Natural killer cell treated with Interleukin-12 subunit alpha and Interleukin-12 subunit beta and Interleukin-15 and Interleukin-18, amount 100 ng/mL, for 72 hours (primary cell): ENCODE measurements around the gene GPR160. TPM values are rescaled to one million over a fixed set of nuclear protein-coding genes. Genes with fewer than 3 reads are reported as not detected.
A peak's percentile ranks its signal among the peaks of the same experiment; 100 is the strongest.
"Not testable (repeated sequence)": the region's sequence is repeated elsewhere in the genome, so short reads cannot be mapped to it uniquely, and the experiment has no call there.

Source experiments
- ATAC-seq, 2 donors: fragments of 150-1000 bp; cut with Tn5 transposase in 1 of 2; sonication (Bioruptor Pico), chemical (Tn5 transposase) in 1 of 2; 2 replicates each; pipeline ENCODE4 v1.10.0; 2021
- DNase-seq: peaks from one replicate; pipeline ENCODE4 v3.0.0; 2022; ENCODE audit warnings: low spot score
- H3K27ac Mint-ChIP-seq, 2 donors: 1 replicate in 1 of 2; 2 replicates in 1 of 2; pipeline ENCODE4 v1.8.0; 2022; ENCODE audit warnings: mixed read lengths in 2 of 2, mild to moderate bottlenecking in 1 of 2, moderate library complexity in 1 of 2
- H3K27me3 Mint-ChIP-seq, 2 donors: 1 replicate in 1 of 2; 2 replicates in 1 of 2; pipeline ENCODE4 v1.8.0; 2022; ENCODE audit warnings: mixed read lengths in 2 of 2
- H3K36me3 Mint-ChIP-seq: one replicate; pipeline ENCODE4 v1.8.0; 2022; ENCODE audit warnings: mixed read lengths
- H3K4me1 Mint-ChIP-seq, 2 donors: 1 replicate in 1 of 2; 2 replicates in 1 of 2; pipeline ENCODE4 v1.8.0; 2022; ENCODE audit warnings: low read depth in 2 of 2, mixed read lengths in 2 of 2, mild to moderate bottlenecking in 1 of 2
- H3K4me3 Mint-ChIP-seq: one replicate; pipeline ENCODE4 v1.8.0; 2022; ENCODE audit warnings: mixed read lengths
- H3K9me3 Mint-ChIP-seq: 2 replicates; pipeline ENCODE4 v1.8.0; 2022; ENCODE audit warnings: mixed read lengths
- total RNA-seq, 2 donors: library from RNA; stranded (reverse); gene quantifications; one replicate each; pipeline ENCODE4 v1.2.3, GENCODE V29; 2022

The GPR160 gene
- total RNA-seq, 2 donors from 2014 or later = 12.1 to 12.4 TPM

DNA sequence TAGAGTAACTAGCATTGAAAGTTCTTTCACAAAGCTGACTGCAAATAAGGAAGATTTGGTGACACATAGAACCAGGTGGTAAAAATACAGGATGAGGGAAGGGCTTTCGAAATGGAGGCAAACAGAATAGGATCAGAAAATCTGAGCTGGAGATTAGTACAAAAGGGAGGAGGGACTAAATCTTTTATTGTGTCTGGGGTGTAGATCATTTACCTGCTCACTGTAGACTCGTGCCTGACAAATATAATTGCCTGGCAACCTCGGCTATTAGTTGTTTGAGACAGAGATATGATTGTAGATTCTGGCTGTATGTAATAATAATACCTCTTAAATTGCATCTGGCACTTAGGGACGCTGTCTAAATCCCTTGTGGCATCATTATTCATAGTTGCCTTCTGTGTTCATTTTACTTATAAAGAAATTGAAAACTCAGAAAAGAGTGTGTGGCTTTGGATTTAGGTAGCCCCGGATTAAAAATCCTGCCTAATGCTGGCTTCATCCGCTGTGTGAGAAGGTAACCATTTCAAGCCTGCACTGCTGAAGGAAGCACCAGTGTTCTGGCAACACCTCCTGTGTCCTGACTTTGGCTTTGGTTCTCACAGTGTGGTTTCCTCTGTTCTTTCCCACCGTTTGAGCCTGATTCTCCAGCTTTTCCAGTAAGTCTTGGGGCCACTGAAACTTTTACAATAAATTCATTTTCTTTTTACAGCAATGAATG lies 25.0 kb upstream of the GPR160 start:
- H3K9me3 Mint-ChIP-seq = no peaks in the 10 kb centered on the region
- H3K4me3 Mint-ChIP-seq = no peak overlapping the region
- H3K36me3 Mint-ChIP-seq = no peaks in the 10 kb centered on the region
- peaks cover 9 to 11% of the 10 kb centered on the region in 2 donors for H3K27me3 Mint-ChIP-seq
- peaks cover 0 to 5% of the 10 kb centered on the region in 2 donors for H3K4me1 Mint-ChIP-seq
- ATAC-seq (no peak), DNase-seq (no peak)
- no peak overlapping the region for H3K27ac Mint-ChIP-seq

DNA sequence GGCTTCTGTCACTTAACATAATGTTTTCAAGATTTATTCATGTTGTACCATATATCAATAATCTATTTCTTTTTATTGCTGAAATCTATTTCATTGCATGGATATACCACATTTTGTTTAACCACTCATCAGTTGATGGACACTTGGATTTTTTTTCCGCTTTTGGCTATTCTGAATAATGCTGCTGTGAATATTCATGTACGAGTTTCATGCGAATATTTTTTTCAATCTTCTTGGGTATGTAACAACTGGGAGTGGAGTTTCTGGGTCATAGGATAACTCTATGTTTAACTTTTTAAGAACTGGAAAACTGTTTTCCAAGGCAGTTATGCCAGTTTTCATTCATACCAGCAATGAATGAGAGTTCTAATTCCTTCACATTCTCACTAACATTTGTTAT lies 21.7 kb upstream of the GPR160 start:
- Mint-ChIP-seq H3K36me3 (no peaks in the 10 kb centered on the region), H3K27me3 (peaks cover 18 to 19% of the 10 kb centered on the region in 2 donors), H3K4me3 (no peak overlapping the region)

DNA sequence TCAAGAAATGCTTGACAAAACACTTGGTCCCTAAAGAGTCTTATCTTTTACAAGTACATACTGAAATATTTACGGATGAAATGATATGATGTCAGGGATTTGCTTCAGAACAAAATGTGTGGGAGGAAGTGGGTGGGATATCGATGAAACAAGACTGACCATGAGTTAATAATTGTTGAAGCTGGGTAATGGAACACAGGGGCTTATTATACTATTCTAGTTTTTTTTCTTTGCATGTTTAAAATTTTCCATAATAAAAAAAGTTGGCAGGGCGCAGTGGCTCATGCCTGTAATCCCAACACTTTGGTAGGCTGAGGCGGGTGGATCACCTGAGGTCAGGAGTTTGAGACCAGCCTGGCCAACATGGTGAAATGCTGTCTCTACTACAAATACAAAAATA lies 18.5 kb upstream of the GPR160 start:
- H3K27me3 Mint-ChIP-seq = peaks cover 25 to 28% of the 10 kb centered on the region in 2 donors
- H3K27ac Mint-ChIP-seq, ATAC-seq, DNase-seq, H3K36me3 Mint-ChIP-seq, H3K4me1 Mint-ChIP-seq, H3K4me3 Mint-ChIP-seq, H3K9me3 Mint-ChIP-seq: not testable (repeated sequence)

More for the DNA sequence above, 21.7 kb upstream of the GPR160 start:
- no peak overlapping the region for H3K27ac Mint-ChIP-seq
- H3K4me1 Mint-ChIP-seq = peaks cover 0 to 5% of the 10 kb centered on the region in 2 donors
- no peak for DNase-seq
- no peaks in the 10 kb centered on the region for H3K9me3 Mint-ChIP-seq
- no peak for ATAC-seq

DNA sequence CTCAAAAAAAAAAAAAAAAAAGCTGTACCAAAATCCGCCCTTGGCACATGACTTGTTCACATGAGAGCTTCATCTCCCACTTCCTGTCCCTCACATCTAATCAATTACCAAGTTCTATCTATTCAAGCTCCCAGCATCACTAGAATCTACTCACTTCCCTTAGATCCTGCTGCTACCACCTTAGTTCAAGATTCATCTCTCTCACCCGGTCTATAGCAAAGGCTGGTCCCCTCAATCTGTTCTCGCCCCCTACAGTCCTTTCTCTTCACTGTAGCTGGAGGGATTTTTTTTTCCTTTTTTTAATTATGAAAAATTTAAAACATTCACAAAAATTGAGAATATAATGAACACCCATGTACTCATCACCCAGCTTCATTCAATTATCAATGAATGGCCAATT lies 16.7 kb upstream of the GPR160 start:
- no peak for ATAC-seq
- H3K27me3 Mint-ChIP-seq = peaks cover 29 to 40% of the 10 kb centered on the region in 2 donors
- no peaks in the 10 kb centered on the region for H3K36me3 Mint-ChIP-seq
- DNase-seq = no peak
- H3K27ac Mint-ChIP-seq = no peak overlapping the region
- no peak overlapping the region for H3K4me3 Mint-ChIP-seq
- H3K9me3 Mint-ChIP-seq = no peaks in the 10 kb centered on the region
- peaks cover 4 to 5% of the 10 kb centered on the region in 2 donors for H3K4me1 Mint-ChIP-seq

DNA sequence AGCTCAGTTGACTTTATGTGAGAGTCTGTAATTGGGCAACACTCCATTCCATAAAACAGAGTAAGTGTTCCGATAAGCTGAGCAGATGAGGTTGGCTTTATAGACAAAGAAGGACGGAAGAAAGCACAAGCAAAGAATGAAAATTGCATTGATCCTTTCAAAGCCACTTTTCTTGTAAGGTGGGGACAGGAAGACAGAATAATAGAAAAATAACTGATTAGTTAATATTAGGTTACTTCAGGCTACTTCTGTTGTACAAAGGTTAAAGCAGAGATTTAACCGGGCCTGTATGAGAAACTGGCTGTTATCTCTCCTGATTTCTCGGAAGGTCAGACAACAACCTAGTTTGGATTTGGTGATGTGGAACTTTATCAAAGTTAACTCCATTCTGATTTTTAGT lies 15.5 kb upstream of the GPR160 start:
- H3K27me3 Mint-ChIP-seq = peaks cover 18 to 31% of the 10 kb centered on the region in 2 donors
- DNase-seq (no peak), ATAC-seq (no peak)
- no peak overlapping the region for H3K27ac Mint-ChIP-seq
- H3K4me1 Mint-ChIP-seq = peaks cover 6 to 9% of the 10 kb centered on the region in 2 donors
- H3K36me3 Mint-ChIP-seq = no peaks in the 10 kb centered on the region
- H3K4me3 Mint-ChIP-seq = no peak overlapping the region
- no peaks in the 10 kb centered on the region for H3K9me3 Mint-ChIP-seq

DNA sequence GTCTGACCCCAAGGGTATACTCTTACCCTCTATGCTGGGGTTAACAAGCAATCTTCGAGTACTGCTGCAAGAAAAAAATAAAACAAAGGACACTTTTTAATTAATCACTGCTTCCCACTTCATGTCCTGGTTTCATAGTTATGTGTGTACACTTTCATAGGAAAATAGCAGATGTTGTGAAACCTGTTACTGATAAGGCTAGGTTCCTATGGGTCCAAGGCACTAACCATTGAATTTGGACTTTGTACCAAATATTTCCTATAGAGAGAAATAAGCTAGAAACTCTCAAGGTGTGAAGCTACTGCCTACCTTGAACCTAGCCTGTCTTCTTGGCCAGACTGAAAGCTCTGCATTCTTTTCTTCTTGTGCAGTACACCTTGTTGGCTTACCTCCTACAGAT lies 14.6 kb upstream of the GPR160 start:
- H3K27me3 Mint-ChIP-seq = peaks cover 18 to 29% of the 10 kb centered on the region in 2 donors
- DNase-seq = no peak

DNA sequence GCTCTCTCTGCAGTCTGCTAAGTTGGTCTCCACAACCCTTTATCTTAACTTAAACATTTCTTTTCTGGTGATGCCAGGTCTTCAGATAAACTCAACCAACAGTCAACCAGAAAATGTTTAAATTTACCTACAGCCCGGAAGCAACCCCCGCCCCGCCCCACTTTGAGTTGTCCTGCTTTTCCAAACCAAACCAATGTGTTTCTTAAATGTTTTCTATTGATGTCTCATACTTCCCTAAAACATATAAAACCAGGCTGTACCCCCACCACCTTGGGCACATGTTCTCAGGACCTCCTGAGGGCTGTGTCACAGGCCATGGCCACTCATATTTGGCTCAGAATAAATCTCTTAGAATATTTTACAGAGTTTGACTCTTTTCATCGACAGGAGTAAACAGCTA lies 13.2 kb upstream of the GPR160 start:
- DNase-seq (no peak), ATAC-seq (no peak)
- peaks cover 10 to 15% of the 10 kb centered on the region in 2 donors for H3K4me1 Mint-ChIP-seq
- H3K36me3 Mint-ChIP-seq = no peaks in the 10 kb centered on the region
- no peak overlapping the region for H3K27ac Mint-ChIP-seq
- H3K27me3 Mint-ChIP-seq = peaks cover 15 to 20% of the 10 kb centered on the region in 2 donors
- no peak overlapping the region for H3K4me3 Mint-ChIP-seq
- H3K9me3 Mint-ChIP-seq = no peaks in the 10 kb centered on the region

More for the DNA sequence above, 14.6 kb upstream of the GPR160 start:
- Mint-ChIP-seq H3K36me3 (no peaks in the 10 kb centered on the region), H3K9me3 (no peaks in the 10 kb centered on the region), H3K4me3 (no peak overlapping the region), H3K4me1 (peaks cover 10 to 15% of the 10 kb centered on the region in 2 donors), H3K27ac (no peak overlapping the region)
- no peak for ATAC-seq

DNA sequence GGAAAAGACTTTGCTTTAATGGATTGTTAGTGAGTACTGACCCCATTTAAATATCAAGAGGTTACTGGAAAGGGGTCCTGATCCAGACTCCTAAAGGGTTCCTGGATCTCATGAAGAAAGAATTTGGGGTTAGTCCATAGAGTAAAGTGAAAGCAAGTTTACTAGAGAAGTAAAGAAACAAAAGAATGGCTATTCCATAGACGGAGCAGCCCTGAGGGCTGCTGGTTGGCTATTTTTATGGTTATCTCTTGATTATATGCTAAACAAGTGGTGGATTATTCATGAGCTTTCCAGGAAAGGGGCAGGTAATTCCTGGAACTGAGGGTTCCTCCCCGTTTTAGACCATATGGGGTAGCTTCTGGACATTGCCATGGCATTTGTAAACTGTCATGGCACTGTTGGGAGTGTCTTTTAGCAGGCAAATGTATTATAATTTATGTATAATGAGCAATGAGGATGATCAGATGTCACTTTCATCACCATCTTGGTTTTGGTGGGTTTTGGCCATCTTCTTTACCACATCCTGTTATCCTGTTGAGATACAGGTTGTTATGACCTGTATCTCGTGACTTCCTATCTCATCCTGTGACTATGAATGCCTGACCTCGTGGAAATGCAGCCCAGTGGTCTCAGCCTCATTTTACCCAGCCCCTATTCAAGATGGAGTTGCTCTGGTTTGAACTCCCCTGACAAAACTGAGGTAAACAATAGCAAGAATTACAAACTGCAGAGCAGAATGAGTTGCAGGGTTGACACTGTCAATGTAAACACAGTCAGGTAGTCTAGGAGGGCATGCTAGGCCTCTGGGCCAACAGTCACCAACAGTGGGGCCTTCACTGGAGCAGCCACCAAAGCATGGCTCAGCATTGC lies 10.3 kb upstream of the GPR160 start:
- no peak for DNase-seq
- Mint-ChIP-seq H3K27me3 (peaks cover 5 to 13% of the 10 kb centered on the region in 2 donors), H3K4me3 (no peak overlapping the region), H3K9me3 (no peaks in the 10 kb centered on the region), H3K27ac (peak overlapping the region in 1 of 2 donors; percentile 22), H3K4me1 (peaks cover 10 to 15% of the 10 kb centered on the region in 2 donors), H3K36me3 (no peaks in the 10 kb centered on the region)
- ATAC-seq = peak in 1 of 2 donors; percentile 61

DNA sequence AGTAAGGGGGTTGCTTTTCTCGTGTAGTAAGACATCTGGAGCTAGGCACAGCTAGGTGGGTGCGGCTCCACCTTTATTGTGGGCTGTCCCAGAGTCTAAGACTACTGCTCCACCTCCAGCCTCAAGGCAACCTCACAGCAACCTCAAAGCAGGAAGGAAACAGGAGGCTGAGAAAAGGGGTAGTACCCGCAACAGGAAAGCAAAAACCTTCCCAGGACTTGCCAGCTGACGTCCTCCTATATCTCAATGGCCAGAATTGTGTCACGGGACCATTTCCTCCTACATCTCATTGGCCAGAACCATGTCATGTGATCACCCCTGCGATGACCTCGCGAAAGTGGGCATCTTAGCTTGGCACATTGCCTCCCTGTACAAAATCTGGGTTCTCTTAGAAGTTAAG lies 4.3 kb upstream of the GPR160 start:
- no peak for DNase-seq
- H3K4me1 Mint-ChIP-seq = peaks cover 12% of the 10 kb centered on the region in 2 donors
- H3K27me3 Mint-ChIP-seq = peaks cover 0 to 9% of the 10 kb centered on the region in 2 donors
- no peak overlapping the region for H3K27ac Mint-ChIP-seq
- no peak overlapping the region for H3K4me3 Mint-ChIP-seq
- ATAC-seq = no peak
- no peaks in the 10 kb centered on the region for H3K36me3 Mint-ChIP-seq
- no peaks in the 10 kb centered on the region for H3K9me3 Mint-ChIP-seq

DNA sequence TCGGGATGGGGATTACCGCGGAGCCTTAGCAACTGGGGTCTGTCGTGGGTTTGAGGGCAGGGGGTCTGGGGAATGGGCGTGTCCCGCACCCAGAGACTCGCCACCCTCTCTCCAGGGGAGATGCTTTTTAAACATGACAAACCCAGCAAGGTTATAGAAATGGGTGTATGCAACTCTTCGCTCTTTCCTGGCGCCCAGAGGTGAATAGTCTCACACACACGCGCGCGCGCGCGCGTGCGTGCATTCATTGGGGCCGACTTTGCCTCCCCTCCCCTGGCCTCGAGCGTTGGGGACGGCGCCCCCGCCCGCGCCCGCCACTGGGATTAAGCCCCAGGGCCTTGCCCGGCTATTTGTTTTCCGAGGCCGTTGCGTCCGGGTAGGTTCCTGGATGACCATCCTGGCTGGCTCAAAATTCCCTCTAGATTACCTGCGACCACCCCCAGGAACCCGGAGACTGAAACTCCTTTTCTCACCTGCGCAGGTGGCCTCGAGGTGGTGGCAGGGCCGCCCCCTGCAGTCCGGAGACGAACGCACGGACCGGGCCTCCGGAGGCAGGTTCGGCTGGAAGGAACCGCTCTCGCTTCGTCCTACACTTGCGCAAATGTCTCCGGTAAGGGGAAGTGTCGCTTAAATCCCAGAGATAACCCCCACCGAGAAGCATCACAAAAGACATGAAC lies 777 bp downstream of the GPR160 start:
- H3K4me1 Mint-ChIP-seq = peaks cover 5 to 10% of the 10 kb centered on the region in 2 donors
- ATAC-seq = peak in 1 of 2 donors; percentile 19
- no peak overlapping the region for H3K27ac Mint-ChIP-seq
- H3K9me3 Mint-ChIP-seq = no peaks in the 10 kb centered on the region
- no peaks in the 10 kb centered on the region for H3K36me3 Mint-ChIP-seq
- peak overlapping the region; percentile 81 for H3K4me3 Mint-ChIP-seq
- no peak for DNase-seq
- peaks cover 0 to 9% of the 10 kb centered on the region in 2 donors for H3K27me3 Mint-ChIP-seq

DNA sequence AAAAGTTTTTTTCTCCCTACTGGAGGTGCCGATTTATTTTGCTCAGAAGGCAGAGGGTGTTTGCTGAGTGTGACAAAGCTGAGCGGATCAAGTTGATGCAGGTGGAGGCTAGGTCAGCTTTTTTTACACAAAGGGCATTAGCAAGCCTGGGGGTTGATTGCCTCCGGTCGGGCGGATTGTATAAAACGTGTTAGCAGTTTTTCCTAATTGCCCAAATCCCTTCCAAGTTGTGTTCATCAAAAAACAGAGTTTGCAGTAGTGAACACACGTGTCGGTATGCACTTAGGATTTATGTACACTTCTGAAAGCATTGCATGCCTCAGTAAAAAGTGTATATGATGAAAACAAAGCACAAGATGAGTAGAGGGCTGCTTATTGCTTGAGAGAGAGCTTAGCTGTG lies 2.6 kb downstream of the GPR160 start:
- Mint-ChIP-seq H3K27me3 (peaks cover 0 to 9% of the 10 kb centered on the region in 2 donors), H3K4me3 (peak overlapping the region; percentile 3), H3K36me3 (no peaks in the 10 kb centered on the region), H3K4me1 (peaks cover 6 to 7% of the 10 kb centered on the region in 2 donors), H3K27ac (peak overlapping the region in 1 of 2 donors; percentile 52), H3K9me3 (no peaks in the 10 kb centered on the region)
- ATAC-seq (no peak), DNase-seq (no peak)

DNA sequence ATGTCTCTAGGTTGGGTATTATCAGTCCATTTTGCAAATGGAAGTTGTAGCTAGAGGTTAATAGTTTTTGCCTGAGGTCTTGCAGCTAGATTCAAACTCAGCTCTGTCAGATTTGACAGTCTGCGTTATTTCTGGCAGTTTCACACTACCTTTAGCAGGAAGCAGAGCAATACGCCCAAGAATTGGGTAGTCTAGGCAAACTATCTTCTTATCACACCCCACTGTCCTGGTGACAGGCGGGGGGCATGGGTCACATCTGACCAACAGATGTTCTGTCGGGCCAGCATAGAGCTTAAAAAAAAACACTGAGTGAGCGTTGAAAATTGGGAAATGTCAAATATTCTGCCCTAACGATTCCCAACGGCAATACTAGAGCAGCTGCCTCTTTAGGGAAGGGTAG lies 5.7 kb downstream of the GPR160 start:
- no peak for ATAC-seq
- H3K4me1 Mint-ChIP-seq = peaks cover 3 to 6% of the 10 kb centered on the region in 2 donors
- no peaks in the 10 kb centered on the region for H3K27me3 Mint-ChIP-seq
- H3K36me3 Mint-ChIP-seq = no peaks in the 10 kb centered on the region
- H3K27ac Mint-ChIP-seq = no peak overlapping the region
- H3K9me3 Mint-ChIP-seq = no peaks in the 10 kb centered on the region
- H3K4me3 Mint-ChIP-seq = no peak overlapping the region
- no peak for DNase-seq

DNA sequence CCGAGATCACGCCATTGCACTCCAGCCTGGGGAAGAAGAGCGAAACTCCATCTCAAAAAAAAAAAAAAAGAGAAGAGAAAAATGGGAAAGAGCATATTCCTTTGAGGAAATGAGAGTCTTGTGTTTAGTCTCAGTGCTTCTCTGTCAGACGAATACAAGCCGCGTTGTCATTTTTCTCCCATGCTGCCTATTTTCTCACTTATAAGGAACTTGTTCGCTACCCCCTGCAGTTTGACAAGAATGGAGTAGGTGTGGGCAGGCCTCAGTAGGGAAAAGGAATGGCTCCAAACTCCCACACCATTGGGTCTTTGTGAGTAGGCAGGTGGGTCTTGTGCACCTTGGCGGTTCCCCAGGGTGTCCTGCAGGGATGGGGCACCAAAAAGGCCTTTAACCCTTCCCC lies 6.5 kb downstream of the GPR160 start:
- DNase-seq (no peak), ATAC-seq (no peak)
- Mint-ChIP-seq H3K27me3 (no peaks in the 10 kb centered on the region), H3K4me3 (no peak overlapping the region), H3K4me1 (peaks cover 3 to 6% of the 10 kb centered on the region in 2 donors), H3K27ac (no peak overlapping the region), H3K9me3 (no peaks in the 10 kb centered on the region), H3K36me3 (no peaks in the 10 kb centered on the region)
